HG02973 (cell line): ENCODE measurements around the gene FAH.

Experiments used
- ATAC-seq: cut with Tn5 transposase; IDR thresholded peaks from one replicate; pipeline ENCODE4 v1.9.1; 2021; ENCODE audit warnings: moderate library complexity; ENCODE audit not compliant: unreplicated experiment

FAH gene

DNA sequence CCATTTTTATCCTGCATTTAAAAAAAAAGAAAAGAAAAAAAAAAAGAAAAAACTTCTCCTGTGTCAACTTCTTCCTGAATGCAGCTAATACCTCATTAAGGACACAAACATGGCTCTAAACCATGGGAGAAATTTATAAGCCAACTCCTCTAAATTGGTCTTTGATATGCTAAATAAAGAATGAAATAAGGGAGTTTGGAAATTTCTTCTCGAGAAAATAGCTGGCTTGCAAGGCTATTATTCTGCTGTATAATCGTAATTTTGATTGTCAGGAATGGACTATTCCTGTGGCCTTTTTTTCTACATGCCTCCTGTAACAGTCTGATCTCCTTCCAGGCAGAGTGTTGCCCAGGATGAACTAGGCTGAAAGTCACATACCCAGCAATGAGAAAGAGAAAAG is 78.6 kb downstream of the FAH start:
- no peak for ATAC-seq

DNA sequence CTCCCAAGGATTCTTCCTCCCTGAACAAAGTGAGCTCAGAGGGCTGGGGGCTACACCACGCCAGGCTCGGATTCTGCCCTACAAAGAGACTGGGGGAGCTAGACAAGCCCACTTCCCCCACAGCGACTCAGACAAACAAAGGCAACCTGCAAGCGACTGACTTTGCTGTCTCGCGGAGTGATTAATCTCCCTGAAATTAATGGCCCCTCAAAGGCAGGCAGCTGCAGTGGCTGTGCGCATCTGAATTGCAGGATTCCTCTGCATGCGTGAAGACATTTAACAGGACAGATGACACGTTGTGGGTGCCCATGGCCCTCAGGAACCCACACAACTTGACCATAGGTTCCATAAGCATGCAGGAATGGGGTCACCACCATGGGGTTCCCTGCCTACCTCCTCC is 80.8 kb downstream of the FAH start:
- ATAC-seq, result no peak

DNA sequence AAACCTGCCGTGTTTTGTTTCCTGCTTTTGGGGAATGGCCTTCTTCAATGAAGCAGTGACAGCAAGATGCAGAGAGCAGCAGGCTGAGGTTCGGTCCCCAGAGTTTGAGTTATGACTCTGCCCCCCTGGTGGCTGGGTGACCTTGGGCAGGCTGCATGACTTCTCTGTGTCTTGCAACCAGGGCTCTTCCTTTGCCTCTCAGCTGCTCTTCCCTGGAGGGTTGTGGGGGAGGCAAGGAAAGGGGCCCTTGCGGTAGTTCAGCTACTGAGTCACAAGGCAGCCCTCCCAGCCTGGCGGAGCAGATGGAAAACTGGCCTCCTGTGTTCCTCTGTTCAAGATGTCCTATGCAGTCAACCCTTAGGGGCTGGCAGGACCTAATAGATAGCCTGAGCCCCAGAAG is 82.1 kb downstream of the FAH start:
- peak; percentile 63 for ATAC-seq
